PC-9 (cell line): ENCODE measurements around the gene ABLIM2.

ENCODE experiments used
- CTCF ChIP-seq: fragments of 200-600 bp; sonication (generic); conservative IDR thresholded peaks from 2 replicates; pipeline ENCODE4 v1.6.1; 2017; ENCODE audit warnings: mixed run types, antibody characterized with exemption, mild to moderate bottlenecking, moderate library complexity
- EZH2 ChIP-seq: fragments of 200-600 bp; sonication (generic); IDR thresholded peaks from 2 replicates; pipeline ENCODE4 v1.8.0; 2017; ENCODE audit warnings: antibody characterized with exemption, low read depth

DNA sequence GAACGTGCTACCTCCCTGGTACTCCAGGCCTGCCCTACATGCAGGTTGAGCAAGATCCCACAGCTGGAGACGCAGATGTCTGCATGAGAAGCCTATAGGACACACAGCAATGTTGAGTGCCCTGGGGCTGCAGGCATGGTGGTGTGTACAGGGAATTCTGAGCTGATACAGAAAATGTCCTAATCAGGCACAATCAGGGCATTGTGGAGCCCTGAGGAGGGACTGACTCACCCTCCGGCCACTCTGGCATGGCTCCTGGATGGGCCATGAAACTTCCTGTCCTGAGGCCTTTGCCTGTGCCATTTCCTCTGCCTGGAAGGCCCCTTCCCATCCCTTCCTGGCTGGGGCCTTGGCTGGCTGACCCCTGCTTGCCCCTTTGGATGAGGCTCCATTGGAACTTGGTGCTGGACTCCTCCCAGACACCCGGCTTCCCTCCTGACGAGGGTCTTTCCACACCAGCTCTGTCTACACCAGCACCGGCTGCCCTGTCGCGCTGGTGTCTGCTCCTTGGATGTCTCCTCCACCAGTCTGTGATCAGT lies 202.3 kb downstream of the ABLIM2 start:
- TF ChIP-seq CTCF (no peak), EZH2 (no peak)
